Activated CD4-positive, alpha-beta T cell treated with anti-CD3 and anti-CD28 coated beads, Interleukin-2, amount 10 ng/mL, durations not matched to agents 7 days and 5 days (primary cell): ENCODE data around the gene GULP1. TPM values are rescaled to one million over a fixed set of nuclear protein-coding genes. Genes with fewer than 3 reads are reported as not detected.

ENCODE experiments used
- CTCF ChIA-PET: fragments of 350-600 bp; sonication (Branson Sonifier 250); formaldehyde crosslinking; loops from one replicate; lab custom pipeline; 2021; ENCODE audit warnings: antibody characterized with exemption; lab: Charles Lee
- POLR2A ChIA-PET: fragments of 350-600 bp; sonication (Branson Sonifier 250); formaldehyde crosslinking; loops from one replicate; lab custom pipeline; 2021; ENCODE audit warnings: antibody characterized with exemption; lab: Charles Lee
- DNase-seq: peaks from one replicate; pipeline ENCODE4 v3.0.0-alpha.2; 2020
- H3K27ac Mint-ChIP-seq: one replicate; pipeline ENCODE4 v1.8.0; 2021; ENCODE audit warnings: mild to moderate bottlenecking, moderate library complexity, mixed read lengths
- H3K27me3 Mint-ChIP-seq: one replicate; pipeline ENCODE4 v1.8.0; 2021; ENCODE audit warnings: mixed read lengths
- H3K36me3 Mint-ChIP-seq: one replicate; pipeline ENCODE4 v1.8.0; 2021; ENCODE audit warnings: low read depth, mixed read lengths
- H3K4me1 Mint-ChIP-seq: one replicate; pipeline ENCODE4 v1.8.0; 2021; ENCODE audit warnings: mixed read lengths
- H3K4me3 Mint-ChIP-seq: one replicate; pipeline ENCODE4 v1.8.0; 2021; ENCODE audit warnings: mild to moderate bottlenecking, moderate library complexity, mixed read lengths
- H3K9me3 Mint-ChIP-seq: one replicate; pipeline ENCODE4 v1.8.0; 2021; ENCODE audit warnings: mixed read lengths
- total RNA-seq, 2 experiments: library from RNA; stranded (reverse); gene quantifications; one replicate each; pipeline ENCODE4 v1.2.3, GENCODE V29; 2021

Gene GULP1
- total RNA-seq, 2 experiments from 2014 or later = not detected

DNA sequence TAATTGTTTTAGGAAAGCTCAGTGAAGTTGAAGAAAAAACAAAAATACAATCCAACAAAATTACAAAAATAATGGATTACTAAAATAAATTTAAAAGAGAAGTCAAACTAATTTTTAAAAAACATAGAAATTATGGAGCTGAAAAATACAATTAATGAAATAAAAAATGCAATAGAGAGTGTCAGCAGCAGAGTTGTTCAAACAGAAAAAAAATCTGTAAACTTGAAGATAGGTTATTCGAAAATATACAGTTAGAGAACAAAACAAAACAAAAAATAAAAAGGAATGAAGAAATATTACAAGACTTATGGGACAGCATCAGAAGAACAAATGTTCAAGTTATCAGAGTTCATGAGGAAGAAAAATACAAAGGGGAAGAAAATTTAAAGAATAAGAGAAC, 114.7 kb downstream of the GULP1 start:
- no peak for DNase-seq
- Mint-ChIP-seq H3K27ac (no peak overlapping the region), H3K27me3 (no peaks in the 10 kb centered on the region), H3K36me3 (no peaks in the 10 kb centered on the region), H3K4me1 (no peaks in the 10 kb centered on the region), H3K9me3 (peaks cover 2% of the 10 kb centered on the region), H3K4me3 (no peak overlapping the region)
- POLR2A ChIA-PET = no interaction called here
- CTCF ChIA-PET = no interaction called here

- DNase-seq = no peak
- Mint-ChIP-seq H3K9me3 (peaks cover 1% of the 10 kb centered on the region), H3K4me1 (no peaks in the 10 kb centered on the region), H3K27ac (no peak overlapping the region), H3K27me3 (no peaks in the 10 kb centered on the region), H3K36me3 (no peaks in the 10 kb centered on the region), H3K4me3 (no peak overlapping the region)
- CTCF ChIA-PET = no interaction called here
- POLR2A ChIA-PET = no interaction called here
Measured at GRCh38 chr2:188410504-188411235, 119.0 kb downstream of the GULP1 start.

DNA sequence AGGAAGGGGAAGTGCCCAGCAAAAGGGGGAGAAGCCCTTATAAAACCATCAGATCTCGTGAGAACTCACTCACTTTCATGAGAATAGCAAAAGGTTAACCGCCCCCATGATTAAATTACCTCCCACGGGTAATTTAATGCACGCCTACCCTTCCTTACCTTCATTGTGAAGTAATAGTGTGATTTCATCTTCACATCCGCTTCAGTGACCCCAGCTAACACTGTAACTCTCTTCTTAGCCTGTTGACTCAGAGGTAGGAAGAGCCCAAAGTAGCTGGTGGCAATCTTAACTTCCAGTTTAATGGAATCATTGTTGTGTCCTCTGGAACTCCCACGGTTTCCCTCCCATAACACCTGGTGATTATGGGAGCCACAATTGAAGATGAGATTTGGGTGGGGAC, 120.5 kb downstream of the GULP1 start:
- POLR2A ChIA-PET = no interaction called here

DNA sequence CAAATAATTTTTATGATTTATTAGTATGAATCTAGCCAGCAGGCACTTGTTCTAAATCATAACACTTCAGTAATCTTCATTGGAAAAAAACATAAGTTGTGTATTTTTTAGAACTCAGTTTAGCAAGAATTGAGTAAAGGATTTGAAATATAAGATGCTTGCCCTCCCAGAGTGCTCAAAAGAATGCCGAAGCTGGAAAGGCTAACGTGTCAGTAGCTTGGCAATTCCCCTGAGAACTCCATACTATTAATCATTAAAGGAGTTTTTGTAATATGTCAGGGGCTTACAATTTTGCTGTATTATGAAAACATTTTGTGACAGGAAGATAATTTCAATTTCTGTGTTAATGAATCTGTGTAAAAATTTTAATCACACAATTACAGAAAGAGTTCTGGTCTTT, 122.7 kb downstream of the GULP1 start:
- H3K4me3 Mint-ChIP-seq = no peak overlapping the region
- POLR2A ChIA-PET = no interaction called here
- CTCF ChIA-PET = no interaction called here

More for the DNA sequence above, 120.5 kb downstream of the GULP1 start:
- Mint-ChIP-seq H3K27me3 (no peaks in the 10 kb centered on the region), H3K4me1 (no peaks in the 10 kb centered on the region), H3K36me3 (no peaks in the 10 kb centered on the region), H3K4me3 (no peak overlapping the region), H3K9me3 (no peaks in the 10 kb centered on the region), H3K27ac (no peak overlapping the region)
- CTCF ChIA-PET = no interaction called here
- DNase-seq = no peak

GRCh38 chr2:188414869-188415753, 123.4 kb downstream of the GULP1 start:
- Mint-ChIP-seq H3K4me3 (no peak overlapping the region), H3K36me3 (no peaks in the 10 kb centered on the region), H3K9me3 (no peaks in the 10 kb centered on the region), H3K27me3 (no peaks in the 10 kb centered on the region), H3K27ac (no peak overlapping the region), H3K4me1 (no peaks in the 10 kb centered on the region)
- ChIA-PET POLR2A (no interaction called here), CTCF (no interaction called here)
- DNase-seq = no peak

More for the DNA sequence above, 122.7 kb downstream of the GULP1 start:
- H3K4me1 Mint-ChIP-seq = no peaks in the 10 kb centered on the region
- no peaks in the 10 kb centered on the region for H3K36me3 Mint-ChIP-seq
- DNase-seq = no peak
- H3K9me3 Mint-ChIP-seq = no peaks in the 10 kb centered on the region
- H3K27me3 Mint-ChIP-seq = no peaks in the 10 kb centered on the region
- H3K27ac Mint-ChIP-seq = no peak overlapping the region

GRCh38 chr2:188415754-188416083, 124.0 kb downstream of the GULP1 start:
- Mint-ChIP-seq H3K27me3 (no peaks in the 10 kb centered on the region), H3K9me3 (no peaks in the 10 kb centered on the region), H3K36me3 (no peaks in the 10 kb centered on the region), H3K4me3 (no peak overlapping the region), H3K27ac (no peak overlapping the region), H3K4me1 (no peaks in the 10 kb centered on the region)
- no peak for DNase-seq
- CTCF ChIA-PET = no interaction called here
- POLR2A ChIA-PET = no interaction called here

DNA sequence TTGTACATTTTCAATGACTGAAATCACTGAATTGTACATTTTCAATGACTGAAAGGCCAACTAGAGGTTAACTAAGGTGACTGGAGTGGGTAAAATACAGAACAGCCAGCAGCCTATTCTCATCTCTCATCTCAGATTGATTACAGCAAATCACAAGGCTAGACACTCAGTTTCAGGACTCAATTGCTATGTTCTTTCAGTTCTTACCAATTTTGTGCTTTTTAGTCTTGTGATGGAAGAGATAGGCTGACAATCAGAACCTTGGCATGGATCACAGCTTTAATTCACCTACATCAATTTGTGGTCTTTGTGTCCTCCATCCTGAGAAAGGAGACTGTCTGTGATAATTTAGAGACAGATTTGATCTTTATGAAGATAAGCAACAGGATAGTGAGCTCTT, 124.7 kb downstream of the GULP1 start:
- Mint-ChIP-seq H3K27ac (no peak overlapping the region), H3K36me3 (no peaks in the 10 kb centered on the region), H3K4me3 (no peak overlapping the region), H3K9me3 (no peaks in the 10 kb centered on the region), H3K27me3 (no peaks in the 10 kb centered on the region), H3K4me1 (no peaks in the 10 kb centered on the region)
- CTCF ChIA-PET = no interaction called here
- DNase-seq = no peak
- POLR2A ChIA-PET = no interaction called here

DNA sequence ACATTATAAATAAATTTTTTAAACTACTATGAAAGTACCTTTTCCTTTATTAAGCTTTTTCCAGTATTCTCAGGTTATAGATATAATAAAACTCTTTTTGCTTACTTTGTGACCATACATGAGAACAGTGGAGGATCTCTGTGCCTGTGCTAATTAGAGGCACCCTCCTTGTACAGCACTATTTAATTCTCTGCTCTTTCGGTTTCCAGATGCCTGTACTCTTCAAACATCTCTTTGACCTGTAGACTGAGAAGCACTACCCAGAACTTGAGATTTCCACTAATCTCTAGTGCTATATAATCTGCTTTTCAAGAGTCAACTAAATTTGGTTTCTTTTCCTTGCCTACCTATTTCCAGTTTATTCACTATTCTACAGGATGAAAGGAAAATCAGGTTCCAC, 131.1 kb downstream of the GULP1 start:
- Mint-ChIP-seq H3K4me1 (no peaks in the 10 kb centered on the region), H3K4me3 (no peak overlapping the region), H3K36me3 (no peaks in the 10 kb centered on the region), H3K27me3 (no peaks in the 10 kb centered on the region), H3K9me3 (no peaks in the 10 kb centered on the region), H3K27ac (no peak overlapping the region)
- CTCF ChIA-PET = no interaction called here
- no peak for DNase-seq
- POLR2A ChIA-PET = no interaction called here

GRCh38 chr2:188425266-188425665, 133.6 kb downstream of the GULP1 start:
- Mint-ChIP-seq H3K9me3 (no peaks in the 10 kb centered on the region), H3K36me3 (no peaks in the 10 kb centered on the region), H3K4me1 (no peaks in the 10 kb centered on the region), H3K27ac (no peak overlapping the region), H3K27me3 (no peaks in the 10 kb centered on the region), H3K4me3 (no peak overlapping the region)
- CTCF ChIA-PET = no interaction called here
- no peak for DNase-seq
- POLR2A ChIA-PET = no interaction called here

DNA sequence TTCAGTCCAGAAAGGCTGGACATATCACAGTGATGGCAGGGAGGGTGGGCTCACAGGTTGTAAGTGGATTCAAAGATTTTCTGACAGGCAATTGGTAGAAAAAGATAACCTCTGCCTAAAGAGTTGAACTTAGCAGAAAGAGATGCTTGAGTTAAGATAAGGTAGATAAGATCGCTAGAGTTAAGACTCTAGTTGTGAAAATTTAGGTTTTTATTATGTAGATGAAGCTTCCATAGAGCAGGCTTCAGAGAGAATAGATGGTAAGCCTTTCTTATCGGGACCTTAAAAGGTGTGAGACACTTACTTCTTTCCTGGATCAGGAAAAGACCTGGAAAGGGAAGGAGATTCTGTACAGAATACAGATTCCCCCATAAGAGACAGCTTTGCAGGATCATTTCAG, 134.4 kb downstream of the GULP1 start:
- ChIA-PET CTCF (no interaction called here), POLR2A (no interaction called here)
- no peak overlapping the region for H3K27ac Mint-ChIP-seq
- H3K36me3 Mint-ChIP-seq = no peaks in the 10 kb centered on the region
- no peak overlapping the region for H3K4me3 Mint-ChIP-seq
- no peaks in the 10 kb centered on the region for H3K4me1 Mint-ChIP-seq
- H3K27me3 Mint-ChIP-seq = no peaks in the 10 kb centered on the region
- no peaks in the 10 kb centered on the region for H3K9me3 Mint-ChIP-seq
- DNase-seq = no peak

GRCh38 chr2:188430705-188431104, 139.0 kb downstream of the GULP1 start:
- H3K9me3 Mint-ChIP-seq = no peaks in the 10 kb centered on the region
- H3K27me3 Mint-ChIP-seq = no peaks in the 10 kb centered on the region
- CTCF ChIA-PET = no interaction called here

GRCh38 chr2:188434018-188434417, 142.3 kb downstream of the GULP1 start:
- Mint-ChIP-seq H3K4me1 (no peaks in the 10 kb centered on the region), H3K4me3 (no peak overlapping the region), H3K27me3 (no peaks in the 10 kb centered on the region), H3K36me3 (no peaks in the 10 kb centered on the region), H3K9me3 (no peaks in the 10 kb centered on the region), H3K27ac (no peak overlapping the region)
- ChIA-PET POLR2A (no interaction called here), CTCF (no interaction called here)
- no peak for DNase-seq

More at GRCh38 chr2:188430705-188431104, 139.0 kb downstream of the GULP1 start:
- Mint-ChIP-seq H3K4me1 (no peaks in the 10 kb centered on the region), H3K4me3 (no peak overlapping the region), H3K36me3 (no peaks in the 10 kb centered on the region), H3K27ac (no peak overlapping the region)
- POLR2A ChIA-PET = no interaction called here
- no peak for DNase-seq

GRCh38 chr2:188435115-188435514, 143.4 kb downstream of the GULP1 start:
- ChIA-PET CTCF (no interaction called here), POLR2A (no interaction called here)
- H3K27ac Mint-ChIP-seq = no peak overlapping the region
- no peaks in the 10 kb centered on the region for H3K27me3 Mint-ChIP-seq
- no peak overlapping the region for H3K4me3 Mint-ChIP-seq
- no peaks in the 10 kb centered on the region for H3K36me3 Mint-ChIP-seq
- no peaks in the 10 kb centered on the region for H3K4me1 Mint-ChIP-seq
- H3K9me3 Mint-ChIP-seq = no peaks in the 10 kb centered on the region
- DNase-seq = no peak
